EH (cell line): ENCODE measurements around the gene LHX6.

ENCODE experiments used
- DNase-seq: peaks from one replicate; pipeline ENCODE4 v3.0.0-alpha.2; 2015; ENCODE audit warnings: low read depth

Gene LHX6

GRCh38 chr9:122228568-122229484, at the start of gene LHX6:
LHX6 (minus strand) TSS chr9:122228957; CDS start chr9:122228740, 217 bp downstream.
- DNase-seq = peak; percentile 67

DNA sequence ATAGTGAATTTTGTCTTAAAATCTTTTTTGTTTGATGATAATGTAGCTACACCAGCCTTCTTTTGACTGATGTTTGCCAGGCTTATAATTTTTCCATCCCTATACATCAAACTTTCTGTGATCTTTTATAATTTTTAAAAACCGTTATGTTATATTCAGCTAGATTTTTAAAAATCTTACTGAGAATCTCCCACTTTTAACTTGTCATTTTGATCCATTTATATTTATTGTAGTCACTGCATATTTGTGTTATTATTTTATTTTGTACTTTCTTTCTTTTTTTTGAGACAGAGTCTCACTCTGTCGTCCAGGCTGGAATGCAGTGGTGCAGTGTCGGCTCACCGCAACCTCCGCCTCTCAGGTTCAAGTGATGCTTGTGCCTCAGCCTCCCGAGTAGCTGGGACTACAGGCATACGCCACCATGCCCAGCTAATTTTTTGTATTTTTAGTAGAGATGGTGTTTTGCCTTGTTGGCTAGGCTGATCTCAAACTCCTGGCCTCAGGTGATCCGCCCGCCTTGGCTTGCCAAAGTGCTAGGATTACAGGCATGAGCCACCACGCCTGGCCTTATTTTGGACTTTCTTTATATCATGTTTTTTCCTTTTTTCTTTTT, 48.6 kb upstream of the LHX6 start:
- no peak for DNase-seq

DNA sequence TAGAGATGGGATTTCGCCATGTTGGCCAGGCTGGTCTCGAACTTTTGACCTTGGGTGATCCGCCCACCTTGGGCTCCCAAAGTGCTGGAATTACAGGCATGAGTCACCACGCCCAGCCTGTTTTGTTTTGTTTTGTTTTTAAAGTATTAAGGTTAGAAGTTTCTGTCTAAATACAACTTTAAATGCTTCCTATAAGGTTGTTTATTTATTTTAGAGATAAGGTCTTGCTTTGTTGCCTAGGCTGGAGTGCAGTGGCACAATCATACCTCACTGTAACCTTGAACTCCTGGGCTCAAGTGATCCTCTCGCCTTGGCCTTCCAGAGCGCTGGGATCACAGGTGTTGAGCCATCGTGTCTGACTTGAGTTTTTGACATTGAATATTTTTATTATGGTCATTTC, 47.3 kb upstream of the LHX6 start:
- no peak for DNase-seq

DNA sequence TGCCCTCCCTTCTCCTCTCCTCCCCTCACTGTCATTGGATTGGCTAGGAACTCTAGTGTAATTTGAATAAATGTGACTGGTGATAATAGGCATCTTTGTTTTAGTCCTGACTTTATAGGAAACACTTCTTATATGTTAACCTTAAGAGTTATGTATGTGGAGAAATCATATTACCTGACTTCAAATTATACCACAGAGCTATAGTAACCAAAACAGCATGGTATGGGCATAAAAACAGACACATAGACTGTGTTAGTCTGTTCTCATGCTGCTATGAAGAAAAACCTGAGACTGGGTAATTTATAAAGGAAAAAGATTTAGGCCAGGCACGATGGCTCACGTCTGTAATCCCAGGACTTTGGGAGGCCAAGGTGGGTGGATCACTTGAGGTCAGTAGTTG, 45.3 kb upstream of the LHX6 start:
- DNase-seq = no peak

- no peak for DNase-seq
Observed at GRCh38 chr9:122268041-122268814, 39.5 kb upstream of the LHX6 start.

GRCh38 chr9:122265149-122265915, 36.6 kb upstream of the LHX6 start:
- DNase-seq = peak; percentile 49

- peak; percentile 90 for DNase-seq
Observed at GRCh38 chr9:122264360-122265148, 35.8 kb upstream of the LHX6 start, which contains the start of the genes MRRF and RBM18. MRRF (plus strand) TSS chr9:122264882; CDS start chr9:122270892, 6,010 bp downstream. RBM18 (minus strand) TSS chr9:122264840; CDS start chr9:122261492, 3,348 bp downstream.

- peak; percentile 8 for DNase-seq
Observed at GRCh38 chr9:122263699-122264349, 35.1 kb upstream of the LHX6 start.

DNA sequence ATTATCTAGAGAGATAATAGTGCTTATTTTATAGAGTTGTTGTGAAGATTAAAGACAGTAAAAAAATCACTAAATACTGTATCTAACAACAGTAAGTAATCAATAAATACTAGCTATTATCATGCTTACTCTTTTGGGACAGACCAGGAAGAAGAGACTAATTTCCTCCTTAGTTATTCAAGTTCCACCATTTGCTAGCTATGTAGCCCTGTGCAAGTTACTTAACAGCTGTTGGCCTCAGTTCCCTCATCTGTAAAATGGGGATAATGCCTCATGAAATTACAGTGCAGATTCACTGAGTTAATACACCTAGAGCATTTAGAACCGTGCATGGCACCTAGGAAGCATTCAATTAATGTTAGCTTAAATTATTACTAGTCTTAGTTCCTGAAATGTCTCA, 33.3 kb upstream of the LHX6 start:
- DNase-seq = no peak

GRCh38 chr9:122261469-122261881, 32.7 kb upstream of the LHX6 start:
- DNase-seq = peak; percentile 72

GRCh38 chr9:122258886-122259415, 30.2 kb upstream of the LHX6 start:
- no peak for DNase-seq

DNA sequence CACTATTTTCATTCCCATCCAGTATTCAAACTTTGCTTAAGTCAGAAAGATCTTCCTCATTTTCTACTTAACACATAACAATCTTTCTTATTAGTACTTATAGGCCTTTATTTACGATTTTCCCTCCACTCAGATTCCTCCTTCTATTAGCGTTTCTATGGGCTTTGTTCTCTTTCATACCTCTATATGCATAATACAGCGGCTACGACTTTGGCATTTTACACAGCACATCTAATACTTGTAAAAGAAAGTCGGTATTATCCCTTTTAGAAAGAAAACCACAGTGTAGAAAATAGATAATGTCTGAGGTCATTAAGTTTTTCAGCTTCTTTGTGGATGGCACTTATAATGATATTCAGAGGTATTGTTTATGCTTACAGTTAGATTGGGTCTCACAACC, 27.4 kb upstream of the LHX6 start:
- no peak for DNase-seq

GRCh38 chr9:122254761-122255160, 26.0 kb upstream of the LHX6 start:
- no peak for DNase-seq

DNA sequence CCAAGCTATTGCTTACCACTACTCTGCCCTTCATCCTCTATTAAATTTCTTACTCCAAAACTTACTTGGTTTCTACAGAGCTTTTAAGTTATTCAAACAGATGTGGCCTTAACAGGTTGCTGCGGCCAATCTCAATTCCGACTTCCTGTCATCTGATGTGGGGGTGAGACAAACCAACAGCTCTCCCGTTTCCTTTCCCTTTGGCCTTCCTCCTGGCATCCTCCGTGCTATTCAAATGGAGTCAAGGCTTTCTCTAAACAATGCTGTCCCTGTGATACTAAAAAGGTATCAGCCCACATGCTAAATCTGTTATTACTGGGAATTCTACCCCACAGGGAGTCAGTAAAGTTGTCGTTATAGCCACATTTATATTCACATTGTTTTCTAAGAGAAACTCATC, 24.0 kb upstream of the LHX6 start:
- DNase-seq = no peak

DNA sequence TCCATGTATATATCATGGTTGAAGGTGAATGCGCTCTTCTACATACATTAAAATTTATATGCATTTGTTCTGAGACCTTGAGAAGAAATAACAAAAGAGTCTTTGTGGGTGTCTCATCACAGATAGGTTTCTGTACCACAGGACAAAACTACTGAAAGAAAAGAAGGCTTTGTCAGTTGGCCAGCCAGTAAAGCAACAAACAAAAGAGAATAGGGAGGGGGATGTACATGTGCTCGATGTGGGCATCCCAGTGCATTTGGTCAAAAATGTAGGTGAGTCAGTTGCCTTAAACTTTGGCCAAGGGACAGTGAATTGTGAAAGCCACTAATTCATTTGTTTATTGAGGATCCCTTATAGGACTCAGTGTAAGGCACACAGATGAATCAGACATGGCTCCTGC, 22.6 kb upstream of the LHX6 start:
- DNase-seq = no peak

DNA sequence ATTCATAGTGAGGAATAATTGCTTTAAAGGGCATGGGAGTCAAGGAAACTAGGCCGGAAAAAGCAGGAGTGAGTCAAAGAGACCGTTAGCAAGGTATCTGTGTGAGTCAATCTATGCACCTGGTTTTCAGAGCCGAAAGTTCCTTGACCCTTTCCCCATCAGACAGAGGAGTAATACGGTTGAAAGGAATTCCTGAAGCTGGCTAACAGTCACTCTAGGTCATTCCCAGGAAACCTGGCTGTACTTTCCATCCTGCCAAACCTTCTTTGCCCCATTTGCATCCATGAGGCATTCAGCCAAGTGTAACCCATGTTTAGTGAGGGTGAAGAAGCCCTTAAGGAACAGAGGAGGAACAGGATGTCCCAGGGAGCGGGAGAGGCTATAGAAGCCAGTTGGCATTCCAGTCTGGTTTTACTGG, 19.7 kb upstream of the LHX6 start:
- no peak for DNase-seq

DNA sequence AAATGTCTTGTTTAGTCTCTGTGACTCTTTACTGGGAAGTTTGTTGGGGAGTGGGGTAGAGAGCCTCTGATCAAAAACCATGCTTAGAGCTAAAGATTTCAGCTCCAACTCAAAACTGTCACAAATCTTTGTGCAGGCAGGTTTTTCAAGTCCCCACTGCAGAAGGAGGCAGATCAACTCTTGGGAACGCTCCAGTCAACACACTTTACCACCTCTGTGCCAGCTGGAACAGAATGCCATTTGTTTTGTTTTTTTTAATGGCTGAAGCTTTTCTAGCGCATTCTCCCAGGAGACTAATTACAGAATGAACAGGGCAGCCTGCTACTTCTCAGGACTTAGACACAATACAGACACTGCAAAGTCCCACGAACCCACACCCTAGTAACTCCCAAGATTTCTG, 17.9 kb upstream of the LHX6 start:
- no peak for DNase-seq

GRCh38 chr9:122244349-122244748, 15.6 kb upstream of the LHX6 start:
- DNase-seq = no peak

DNA sequence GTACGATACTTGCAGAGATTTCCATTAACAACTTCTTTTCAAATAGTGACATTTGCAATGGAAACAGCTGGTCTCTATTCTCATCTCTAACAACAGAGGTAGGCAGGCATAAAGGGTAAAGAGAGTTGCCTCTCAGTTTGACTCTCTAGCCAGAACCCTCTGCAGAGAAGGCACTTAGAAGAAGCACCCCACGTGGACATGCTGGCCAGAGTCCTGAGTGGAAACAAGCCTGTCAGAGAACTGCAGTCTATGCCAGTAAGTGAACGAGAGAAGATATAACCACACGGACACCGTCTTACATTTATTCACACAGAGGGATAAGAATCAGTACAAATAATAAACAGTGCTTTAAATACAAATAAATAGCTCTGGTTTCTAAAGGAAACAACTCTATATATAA, 11.0 kb upstream of the LHX6 start:
- DNase-seq = no peak

GRCh38 chr9:122236681-122237080, 7.9 kb upstream of the LHX6 start:
- DNase-seq = no peak
